HG03432 (cell line): Measurements from ENCODE around the gene SKAP1.
"Not testable (repeated sequence)": the region's sequence is repeated elsewhere in the genome, so short reads cannot be mapped to it uniquely, and the experiment has no call there.

Experiments used
- ATAC-seq: cut with Tn5 transposase; IDR thresholded peaks from one replicate; pipeline ENCODE4 v1.9.1; 2021; ENCODE audit warnings: mild to moderate bottlenecking, moderate library complexity; ENCODE audit not compliant: unreplicated experiment

SKAP1 gene

GRCh38 chr17:48374650-48375230 lies 55.3 kb downstream of the SKAP1 start:
- no peak for ATAC-seq

- ATAC-seq = no peak
Observed at GRCh38 chr17:48373883-48374282, 56.1 kb downstream of the SKAP1 start.

- ATAC-seq = no peak
Observed at GRCh38 chr17:48373130-48373830, 56.7 kb downstream of the SKAP1 start.

GRCh38 chr17:48368967-48369366 lies 61.0 kb downstream of the SKAP1 start:
- not testable (repeated sequence) for ATAC-seq

- no peak for ATAC-seq
Observed at GRCh38 chr17:48368352-48368908, 61.6 kb downstream of the SKAP1 start.

DNA sequence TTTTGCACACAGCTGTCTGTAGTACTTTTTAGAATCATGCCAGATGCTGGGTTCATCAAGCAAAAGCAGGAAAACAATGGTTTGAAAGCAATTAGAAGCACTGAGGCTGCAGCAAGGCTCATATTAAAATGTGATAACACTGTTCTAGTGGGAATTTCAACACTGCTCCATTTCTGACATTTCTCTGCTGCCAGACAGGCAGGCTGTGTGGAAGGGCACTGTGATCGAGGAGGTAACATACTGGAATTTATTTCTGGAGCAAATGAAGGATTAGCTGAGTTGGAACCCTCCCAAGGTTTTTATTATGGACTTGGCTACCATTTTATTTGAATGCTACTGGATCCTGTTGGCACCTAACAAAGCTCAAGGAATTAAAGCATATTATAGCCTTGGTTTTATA lies 66.9 kb downstream of the SKAP1 start:
- ATAC-seq = no peak

- ATAC-seq = not testable (repeated sequence)
Observed at GRCh38 chr17:48360861-48361633, 69.0 kb downstream of the SKAP1 start.

DNA sequence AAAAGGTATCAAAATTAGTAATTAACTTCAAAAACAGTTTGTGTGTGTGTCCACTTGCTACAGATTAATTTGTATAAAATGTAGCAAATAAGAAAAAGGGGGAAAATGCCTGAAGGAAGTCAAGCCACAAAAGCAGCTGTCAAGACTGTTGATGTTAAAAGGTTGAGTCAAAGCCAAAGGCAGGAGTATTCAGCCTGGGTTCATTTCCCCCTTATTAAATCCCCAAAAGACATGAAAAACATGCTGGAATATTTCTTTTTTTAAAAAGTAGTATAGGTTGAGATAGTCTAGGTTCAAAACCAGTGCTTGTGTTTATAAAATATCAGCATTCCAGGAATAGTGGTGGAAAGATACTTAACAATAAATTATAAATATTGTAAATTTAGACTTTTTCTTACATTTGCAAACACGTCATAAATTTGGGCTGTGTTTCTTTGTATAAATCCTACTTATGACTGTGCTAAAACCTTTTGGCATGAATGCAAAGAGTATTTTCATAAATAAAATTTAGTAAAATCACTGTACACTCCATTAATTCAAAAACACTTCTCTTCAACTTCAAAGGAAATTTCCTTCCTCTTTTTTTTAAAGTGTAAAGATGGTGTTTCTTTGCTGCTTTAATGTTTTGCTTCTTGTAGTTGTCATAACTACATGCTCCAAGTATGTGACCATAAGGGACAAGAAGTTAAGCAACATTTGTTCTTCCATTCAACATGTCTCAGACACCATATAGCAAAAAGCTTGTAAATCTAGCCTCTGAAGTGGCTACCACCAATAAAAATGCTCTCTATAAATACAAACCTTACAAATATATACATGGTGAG lies 72.0 kb downstream of the SKAP1 start:
- ATAC-seq = no peak

DNA sequence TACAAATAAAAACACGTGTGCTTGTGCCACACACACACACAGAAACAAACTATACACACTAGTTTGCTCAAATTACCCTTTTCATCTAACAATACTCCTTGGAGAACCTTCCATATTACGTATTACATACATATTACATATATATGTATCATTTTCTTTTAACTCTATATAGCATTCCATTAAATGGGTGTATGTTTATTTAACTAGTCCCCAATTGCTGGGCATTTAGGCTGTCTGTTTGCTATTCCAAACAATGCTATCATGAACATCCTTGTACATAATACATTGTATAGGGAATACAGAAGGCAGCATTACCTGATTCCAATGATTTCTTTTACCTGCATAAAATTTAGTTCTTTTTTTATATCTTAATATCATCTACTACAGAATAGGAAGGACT lies 73.1 kb downstream of the SKAP1 start:
- no peak for ATAC-seq

DNA sequence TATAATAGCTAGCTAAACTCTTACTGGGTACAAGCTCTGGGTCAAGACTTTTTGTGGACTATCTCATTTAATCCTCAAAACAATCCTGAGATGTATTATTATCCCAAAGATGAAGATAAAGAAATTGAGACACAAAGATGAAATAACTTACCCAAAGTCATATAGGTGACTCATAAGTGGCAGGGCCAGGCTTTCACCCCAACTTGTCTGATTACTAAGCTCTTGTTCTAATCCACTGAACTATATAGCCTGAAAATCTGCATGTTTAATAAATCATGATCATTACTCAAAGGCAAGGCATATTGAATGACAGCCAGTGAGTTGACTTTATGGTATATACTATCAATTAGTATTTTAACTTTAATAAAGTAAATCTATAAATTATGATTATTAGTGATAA lies 77.4 kb downstream of the SKAP1 start:
- no peak for ATAC-seq

GRCh38 chr17:48351911-48352332 lies 78.1 kb downstream of the SKAP1 start:
- no peak for ATAC-seq

- ATAC-seq = no peak
Observed at GRCh38 chr17:48348352-48348751, 81.7 kb downstream of the SKAP1 start.

DNA sequence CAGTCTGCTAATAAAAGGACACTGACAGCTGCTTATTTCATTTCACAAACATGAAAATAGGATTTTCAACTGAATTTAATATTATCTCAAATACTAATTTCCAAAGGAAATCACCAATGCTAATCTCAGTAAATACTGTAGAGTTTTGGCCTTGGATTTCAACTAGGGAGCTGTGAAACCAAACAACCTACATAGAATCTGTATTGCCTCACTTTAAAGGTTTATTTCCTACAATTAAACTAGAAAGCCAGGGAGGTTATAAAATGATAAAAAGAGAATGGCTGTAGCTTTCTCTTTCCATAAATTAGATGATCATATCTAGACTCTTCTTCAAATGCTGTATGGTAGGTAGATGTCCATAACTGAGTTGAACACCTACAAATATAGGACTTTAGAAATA lies 82.8 kb downstream of the SKAP1 start:
- ATAC-seq = no peak

- ATAC-seq = no peak
Observed at GRCh38 chr17:48344251-48344650, 85.8 kb downstream of the SKAP1 start.

DNA sequence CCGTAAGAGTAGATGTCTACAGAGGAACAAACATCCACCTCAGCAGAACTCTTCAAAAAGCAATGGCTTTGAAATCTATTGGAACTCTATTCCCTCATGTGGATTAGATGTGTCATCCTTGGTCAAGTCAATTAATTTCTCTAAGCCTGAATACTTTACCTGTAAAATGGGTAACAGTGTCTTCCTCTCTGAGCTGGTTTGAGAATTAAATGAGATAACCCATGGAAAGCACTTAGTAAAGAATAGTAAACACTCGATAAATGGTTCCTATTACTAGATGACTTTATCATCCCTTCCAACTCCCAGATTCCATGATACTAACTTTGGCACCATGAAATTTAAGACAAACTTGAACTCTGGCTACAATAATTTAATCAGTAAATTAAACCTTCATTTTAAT lies 89.1 kb downstream of the SKAP1 start:
- no peak for ATAC-seq

- no peak for ATAC-seq
Observed at GRCh38 chr17:48338720-48339119, 91.3 kb downstream of the SKAP1 start.

DNA sequence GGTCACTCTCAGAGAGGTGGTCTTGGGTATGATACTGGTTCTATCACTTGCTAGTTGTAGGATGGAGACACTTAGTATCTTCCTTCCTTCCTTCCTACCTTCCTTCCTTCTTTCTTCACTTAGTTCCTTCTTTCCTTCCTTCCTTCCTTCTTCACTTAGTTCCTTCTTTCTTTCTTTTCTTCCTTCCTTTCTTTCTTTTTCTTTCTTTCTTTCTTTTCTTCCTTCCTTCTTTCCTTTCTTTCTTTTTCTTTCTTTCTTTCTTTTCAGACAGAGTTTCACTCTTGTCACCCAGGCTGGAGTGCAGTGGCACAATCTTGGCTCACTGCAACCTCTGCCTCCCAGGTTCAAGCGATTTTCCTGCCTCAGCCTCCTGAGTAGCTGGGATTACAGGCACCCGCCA lies 92.1 kb downstream of the SKAP1 start:
- not testable (repeated sequence) for ATAC-seq

- ATAC-seq = no peak
Observed at GRCh38 chr17:48336986-48337385, 93.0 kb downstream of the SKAP1 start.

DNA sequence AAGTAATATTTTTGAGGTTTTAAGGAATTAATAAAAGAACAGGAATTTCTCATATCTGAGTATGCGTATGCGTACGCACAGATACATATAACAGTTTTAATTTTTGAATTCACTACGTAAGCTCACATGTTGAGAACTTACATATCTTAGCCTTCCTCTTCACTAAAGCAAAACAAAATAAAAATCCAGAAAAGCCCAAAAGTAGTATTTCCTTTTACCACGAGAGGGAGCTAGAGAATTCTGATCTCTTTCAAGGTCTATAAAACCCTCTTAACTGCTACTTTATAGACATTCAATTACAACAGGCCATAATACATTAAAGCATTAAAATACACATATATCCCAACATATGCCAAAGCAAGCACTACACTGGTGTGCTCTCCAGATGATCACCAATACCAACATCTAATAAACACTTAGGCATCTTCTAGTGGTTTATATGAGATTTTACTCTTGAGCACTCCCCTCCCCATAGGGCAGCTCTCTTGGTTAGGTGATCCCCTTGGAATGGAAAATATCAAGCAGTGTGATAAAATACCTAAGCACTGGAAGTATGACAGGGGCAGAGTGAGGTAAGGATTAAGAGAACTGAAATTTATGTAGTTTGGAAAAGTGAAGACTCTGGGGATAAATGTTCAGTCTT lies 94.0 kb downstream of the SKAP1 start:
- ATAC-seq = no peak

DNA sequence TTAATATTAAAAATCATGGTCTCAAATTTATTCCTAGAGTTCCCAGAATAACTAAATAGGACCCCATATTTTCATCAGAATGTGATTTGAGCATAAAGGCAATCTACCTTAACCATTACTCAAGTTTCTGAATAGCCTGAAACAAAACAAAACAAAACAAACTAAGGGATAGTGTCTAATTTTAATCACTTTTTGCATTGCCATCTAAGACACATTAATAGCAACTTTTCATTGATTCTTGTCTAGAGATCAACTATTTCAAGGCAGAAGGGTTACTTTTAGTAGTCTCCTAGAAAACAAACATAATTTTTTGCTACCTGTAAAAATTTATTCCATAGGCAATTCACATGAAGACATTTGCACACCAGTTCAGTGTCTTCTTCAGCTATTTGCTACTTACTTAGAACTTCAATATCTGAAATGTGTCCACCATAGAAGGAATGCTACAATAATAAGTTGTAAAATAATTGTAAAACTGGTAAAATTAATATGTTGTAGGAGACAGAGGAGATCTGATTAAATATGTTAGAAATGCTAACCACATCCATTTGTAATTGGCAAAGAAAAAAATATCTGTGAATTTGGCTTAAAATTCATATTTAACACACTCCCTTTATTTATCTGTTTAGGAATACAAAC lies 94.7 kb downstream of the SKAP1 start:
- no peak for ATAC-seq
